ENCODE data around the gene INTS3.

GRCh38 chr1:153754266-153754665, 26.4 kb downstream of the INTS3 start:
- TF ChIP-seq POLR2AphosphoS5 (IDR thresholded peaks at IDR 0.05; ENCODE audit: insufficient read depth, low read depth, low read length) (no peak), CTCF (IDR thresholded peaks at IDR 0.05; ENCODE audit: extremely low read depth in 1 of 2, insufficient read depth in 1 of 2, low read depth in 1 of 2, low read length in 2 of 2) (no peak)
